HepG2 (cell line): ENCODE data around the gene RGS6. TPM values are rescaled to one million over a fixed set of nuclear protein-coding genes. Genes with fewer than 3 reads are reported as not detected.

ENCODE experiments used
- ATAC-seq: fragments of 200-7000 bp; cut with Tn5 transposase; 3 replicates; pipeline ENCODE4 v1.9.1; 2020; ENCODE audit warnings: mild to moderate bottlenecking, moderate library complexity
- BruUV-seq: library from RNA; stranded (reverse); fragments of 400-500 nt; replicated peaks from 2 replicates; lab custom pipeline; 2021; lab: Mats Ljungman, UMichigan
- CTCF ChIA-PET: fragments of 300-600 bp; formaldehyde crosslinking; extraction: SDS; loops from one replicate; lab custom pipeline; 2021; ENCODE audit warnings: low total read pairs, inconsistent platforms, low intra/inter-chr PET ratio; lab: Yijun Ruan, JAX
- POLR2A ChIA-PET: fragments of 350-600 bp; sonication (Branson Sonifier 250); formaldehyde crosslinking; loops from one replicate; lab custom pipeline; 2020; ENCODE audit warnings: antibody characterized with exemption, inconsistent platforms; lab: Yijun Ruan, JAX
- DNase-seq: peaks from one replicate; pipeline ENCODE4 v3.0.0-alpha.2; 2015; ENCODE audit warnings: low spot score
- FAIRE-seq: peaks from 3 replicates; lab custom pipeline; 2011; peaks lifted over from hg19 to GRCh38; lab: Jason Lieb, UNC
- H2AFZ ChIP-seq: one replicate; pipeline ENCODE4 v1.6.1; 2011; ENCODE audit warnings: low read length, inconsistent platforms
- H3K27ac ChIP-seq: fragments of 300-600 bp; 3 replicates; pipeline ENCODE4 v1.8.0; 2011; ENCODE audit warnings: mixed run types, mild to moderate bottlenecking, mixed read lengths, low read length, inconsistent platforms; ENCODE audit not compliant: insufficient read depth; ENCODE audit errors: extremely low read length
- H3K27me3 ChIP-seq, 2 experiments: fragments of 200-600 bp in 1 of 2; 2 replicates in 1 of 2; 3 replicates in 1 of 2; pipeline versions ENCODE4 v1.6.0 to v1.8.0; 2011; ENCODE audit warnings: low read length in 2 of 2, mild to moderate bottlenecking in 2 of 2, moderate library complexity in 2 of 2, inconsistent platforms in 1 of 2; ENCODE audit not compliant: insufficient read depth in 2 of 2, control insufficient read depth in 1 of 2
- H3K36me3 ChIP-seq, 2 experiments: fragments of 200-600 bp in 1 of 2; replicated peaks in 1 of 2; 2 replicates in 1 of 2; 3 replicates in 1 of 2; pipeline versions ENCODE4 v1.5.1 to v1.8.0; 2011; ENCODE audit warnings: low read length in 2 of 2, inconsistent platforms in 1 of 2; ENCODE audit not compliant: insufficient read depth in 2 of 2, control insufficient read depth in 1 of 2
- H3K4me1 ChIP-seq: 2 replicates; pipeline ENCODE4 v1.5.1; 2012; ENCODE audit warnings: low read length, inconsistent platforms; ENCODE audit not compliant: insufficient read depth
- H3K4me2 ChIP-seq: 2 replicates; pipeline ENCODE4 v1.6.0; 2011; ENCODE audit warnings: low read depth, low read length, inconsistent platforms
- H3K4me3 ChIP-seq, 3 experiments: fragments of 200-600 bp in 1 of 3; sonication (generic), shearing (Covaris generic) in 1 of 3; replicated peaks in 1 of 3; 2 replicates each; pipeline ENCODE4 v1.5.1; 2011 to 2016; ENCODE audit warnings: low read length in 3 of 3, inconsistent platforms in 2 of 3, low read depth in 2 of 3, mild to moderate bottlenecking in 2 of 3, control low read depth in 1 of 3, mixed read lengths in 1 of 3; ENCODE audit not compliant: insufficient read depth in 1 of 3
- H3K79me2 ChIP-seq: one replicate; pipeline ENCODE4 v1.6.1; 2011; ENCODE audit warnings: low read length, inconsistent platforms; ENCODE audit not compliant: insufficient read depth
- H3K9ac ChIP-seq: 2 replicates; pipeline ENCODE4 v1.6.0; 2011; ENCODE audit warnings: mild to moderate bottlenecking, low read depth, low read length, inconsistent platforms; ENCODE audit not compliant: insufficient read depth
- H3K9me3 ChIP-seq: 2 replicates; pipeline ENCODE4 v1.5.1; 2012; ENCODE audit warnings: mild to moderate bottlenecking, low read length
- H4K20me1 ChIP-seq: 2 replicates; pipeline ENCODE4 v1.6.0; 2011; ENCODE audit warnings: inconsistent platforms, mild to moderate bottlenecking, low read length, moderate library complexity; ENCODE audit not compliant: insufficient read depth
- FOXA1 ChIP-seq, 2 experiments: fragments of 450-650 bp in 1 of 2; sonication (generic) in 1 of 2; formaldehyde crosslinking in 1 of 2; IDR thresholded peaks; 2 replicates each; pipeline versions ENCODE4 v1.4.0 to v1.6.1; 2016 to 2020; ENCODE audit warnings: missing genetic modification reagents in 1 of 2
- MBNL3 ChIP-seq: fragments of 250-450 bp; sonication (Bioruptor Pico); conservative IDR thresholded peaks from 2 replicates; pipeline ENCODE4 v1.8.0; 2022; ENCODE audit warnings: mild to moderate bottlenecking, inconsistent platforms
- PTBP1 ChIP-seq: fragments of 200-400 bp; formaldehyde crosslinking; IDR thresholded peaks from 2 replicates; pipeline ENCODE4 v1.6.1; 2018; ENCODE audit warnings: low read length, low read depth; ENCODE audit not compliant: poor library complexity, severe bottlenecking
- ZMYM3 ChIP-seq: sonication (generic); formaldehyde crosslinking; IDR thresholded peaks from 2 replicates; pipeline ENCODE4 v1.5.1; 2020; ENCODE audit warnings: mild to moderate bottlenecking, missing genetic modification reagents
- ZNF800 ChIP-seq: sonication (generic); formaldehyde crosslinking; IDR thresholded peaks from 2 replicates; pipeline ENCODE4 v1.4.0; 2020; ENCODE audit warnings: missing genetic modification reagents
- WGBS: methylation state at CpG from one replicate; pipeline ENCODE4 v1.1.6; 2017; ENCODE audit warnings: low lambda C conversion rate; 5-methylcytosine and 5-hydroxymethylcytosine counted together
- in situ Hi-C: cut with HindIII; loops from 2 replicates; pipeline ENCODE4 v1.10.0; 2017; ENCODE audit warnings: low pct_unique_long_range_greater_than_20kb; ENCODE audit not compliant: extremely low pct_ligation_motif_present
- intact Hi-C: fragments of 100-400 bp; cut with micrococcal nuclease; formaldehyde crosslinking; loops from one replicate; pipeline ENCODE4 v1.10.0; 2022; ENCODE audit not compliant: unreplicated experiment
- polyA plus RNA-seq, 8 experiments: library from polyadenylated mRNA; depleted of rRNA in 3 of 8; stranded (reverse) in 7 of 8; unstranded in 1 of 8; fragments of >200 nt; fragmentation: Illumina TruSeq in 4 of 8; extraction: Trizol in 4 of 8; gene quantifications; 2 replicates each; pipeline versions ENCODE4 v1.2.1 to v1.2.3, GENCODE V29; 2011 to 2016; ENCODE audit warnings: low read depth in 4 of 8, missing spikeins in 1 of 8, mixed read lengths in 1 of 8; ENCODE audit not compliant: insufficient read depth in 1 of 8
- total RNA-seq, 5 experiments: library from RNA; depleted of rRNA; stranded (reverse); fragments of >200 nt; fragmentation: Illumina TruSeq; extraction: Trizol; gene quantifications; 2 replicates each; pipeline ENCODE4 v1.2.3, GENCODE V29; 2016; ENCODE audit warnings: low read depth in 1 of 5

Gene RGS6
- total and polyA plus RNA-seq, 2 of the 13 experiments (the other 11 are each of a cell fraction or from before 2014, with no cell fraction given), result not detected

GRCh38 chr14:72545411-72546311 is 613.4 kb downstream of the RGS6 start (continued):
- TF ChIP-seq MBNL3, result no peak

GRCh38 chr14:72546344-72547016 is 614.3 kb downstream of the RGS6 start:
- Histone ChIP-seq H3K4me3 (no peak overlapping the region), H3K4me1 (no peaks in the 10 kb centered on the region), H2AFZ (no peak overlapping the region), H3K9me3 (no peaks in the 10 kb centered on the region), H3K27me3 (peaks cover 10 to 60% of the 10 kb centered on the region in 2 experiments), H4K20me1 (no peaks in the 10 kb centered on the region), H3K79me2 (no peaks in the 10 kb centered on the region), H3K36me3 (no peaks in the 10 kb centered on the region), H3K27ac (no peak overlapping the region), H3K9ac (no peak overlapping the region), H3K4me2 (no peak overlapping the region)
- in situ Hi-C loops, result no loop called here
- ChIA-PET CTCF (no interaction called here), POLR2A (no interaction called here)
- DNase-seq (no peak), FAIRE-seq (no peak), ATAC-seq (no peak)
- intact Hi-C loops, result no loop called here
- BruUV-seq, result no TSS peak
- TF ChIP-seq FOXA1 (IDR thresholded peaks at IDR 0.05) (no peak), FOXA1 (CRISPR knock-in tag; IDR thresholded peaks at IDR 0.05) (no peak), PTBP1 (no peak), ZNF800 (no peak), ZMYM3 (no peak)
- 4% methylated on average over 8 of the region's 16 CpGs for WGBS
